Activated T-cell treated with anti-CD3 and anti-CD28 coated beads, Interleukin-2, amount 50 U/mL, for 72 hours (primary cell): Measurements from ENCODE around the gene SLC22A13. TPM values are rescaled to one million over a fixed set of nuclear protein-coding genes. Genes with fewer than 3 reads are reported as not detected.
"Not testable (repeated sequence)": the region's sequence is repeated elsewhere in the genome, so short reads cannot be mapped to it uniquely, and the experiment has no call there.

Experiments
- ATAC-seq, 2 donors: fragments of 150-1000 bp; cut with Tn5 transposase; replicated peaks in 1 of 2; 2 replicates each; pipeline ENCODE4 v1.10.0; 2021; ENCODE audit warnings: moderate library complexity in 2 of 2, mild to moderate bottlenecking in 1 of 2
- DNase-seq, 2 donors: peaks; one replicate each; pipeline ENCODE4 v3.0.0; 2021 to 2022; ENCODE audit warnings: mixed read lengths in 1 of 2
- H3K27ac Mint-ChIP-seq: one replicate; pipeline ENCODE4 v1.8.0; 2022; ENCODE audit warnings: mild to moderate bottlenecking, moderate library complexity, mixed read lengths
- H3K27me3 Mint-ChIP-seq: one replicate; pipeline ENCODE4 v1.8.0; 2022; ENCODE audit warnings: low read depth, mixed read lengths
- H3K36me3 Mint-ChIP-seq, 2 donors: one replicate each; pipeline ENCODE4 v1.8.0; 2022; ENCODE audit warnings: mixed read lengths in 2 of 2, mild to moderate bottlenecking in 1 of 2; ENCODE audit not compliant: insufficient read depth in 2 of 2
- H3K4me1 Mint-ChIP-seq: one replicate; pipeline ENCODE4 v1.8.0; 2022; ENCODE audit warnings: low read depth, mixed read lengths
- H3K4me3 Mint-ChIP-seq, 2 donors: one replicate each; pipeline ENCODE4 v1.8.0; 2022; ENCODE audit warnings: mild to moderate bottlenecking in 2 of 2, mixed read lengths in 2 of 2, moderate library complexity in 2 of 2
- H3K9me3 Mint-ChIP-seq, 2 donors: one replicate each; pipeline ENCODE4 v1.8.0; 2022; ENCODE audit warnings: mixed read lengths in 2 of 2
- total RNA-seq, 2 donors: library from RNA; stranded (reverse); gene quantifications; one replicate each; pipeline ENCODE4 v1.2.3, GENCODE V29; 2022

The SLC22A13 gene
- total RNA-seq, 2 donors from 2014 or later = 1.0 to 1.2 TPM

DNA sequence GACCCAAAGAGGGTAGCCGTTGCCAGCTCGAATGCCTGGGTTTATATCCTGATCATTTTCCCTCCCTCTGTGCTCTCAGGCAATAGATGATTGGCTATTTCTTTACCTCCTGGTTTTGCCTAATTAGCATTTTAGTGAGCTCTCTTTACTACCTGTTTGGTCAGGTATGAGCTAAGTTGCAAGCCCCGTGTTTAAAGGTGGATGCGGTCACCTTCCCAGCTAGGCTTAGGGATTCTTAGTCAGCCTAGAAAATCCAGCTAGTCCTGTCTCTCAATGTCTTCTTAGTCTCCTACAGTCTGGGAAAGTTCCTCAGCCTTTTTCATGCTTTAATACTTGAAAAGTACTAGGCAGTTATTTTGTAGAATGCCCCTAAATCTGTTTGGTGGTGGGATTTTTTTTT is 31.4 kb downstream of the SLC22A13 start:
- H3K4me1 Mint-ChIP-seq, H3K27ac Mint-ChIP-seq, H3K27me3 Mint-ChIP-seq, H3K36me3 Mint-ChIP-seq, H3K9me3 Mint-ChIP-seq, H3K4me3 Mint-ChIP-seq, ATAC-seq, DNase-seq: not testable (repeated sequence)

GRCh38 chr3:38297537-38297936 is 31.9 kb downstream of the SLC22A13 start:
- Mint-ChIP-seq H3K4me1 (no peaks in the 10 kb centered on the region), H3K9me3 (no peaks in the 10 kb centered on the region), H3K27me3 (peaks cover 5% of the 10 kb centered on the region), H3K36me3 (no peaks in the 10 kb centered on the region), H3K27ac (no peak overlapping the region), H3K4me3 (no peak overlapping the region)
- no peak for DNase-seq
- ATAC-seq = no peak

GRCh38 chr3:38297947-38298711 is 32.5 kb downstream of the SLC22A13 start:
- Mint-ChIP-seq H3K9me3 (no peaks in the 10 kb centered on the region), H3K27ac (no peak overlapping the region), H3K4me3 (no peak overlapping the region), H3K27me3 (peaks cover 5% of the 10 kb centered on the region), H3K4me1 (no peaks in the 10 kb centered on the region), H3K36me3 (no peaks in the 10 kb centered on the region)
- ATAC-seq = no peak
- DNase-seq = no peak

GRCh38 chr3:38306941-38307340 is 41.3 kb downstream of the SLC22A13 start:
- no peak overlapping the region for H3K27ac Mint-ChIP-seq

GRCh38 chr3:38307599-38307998 is 42.0 kb downstream of the SLC22A13 start:
- no peak for DNase-seq
- H3K27ac Mint-ChIP-seq = no peak overlapping the region
- ATAC-seq = no peak
- peaks cover 6% of the 10 kb centered on the region for H3K27me3 Mint-ChIP-seq
- H3K9me3 Mint-ChIP-seq = peaks cover 0 to 3% of the 10 kb centered on the region in 2 donors
- peaks cover 0 to 1% of the 10 kb centered on the region in 2 donors for H3K36me3 Mint-ChIP-seq
- H3K4me1 Mint-ChIP-seq = no peaks in the 10 kb centered on the region
- H3K4me3 Mint-ChIP-seq = no peak overlapping the region

More at GRCh38 chr3:38306941-38307340, 41.3 kb downstream of the SLC22A13 start:
- peaks cover 6% of the 10 kb centered on the region for H3K27me3 Mint-ChIP-seq
- peaks cover 0 to 3% of the 10 kb centered on the region in 2 donors for H3K9me3 Mint-ChIP-seq
- no peaks in the 10 kb centered on the region for H3K4me1 Mint-ChIP-seq
- ATAC-seq (no peak), DNase-seq (no peak)
- peaks cover 0 to 1% of the 10 kb centered on the region in 2 donors for H3K36me3 Mint-ChIP-seq
- no peak overlapping the region for H3K4me3 Mint-ChIP-seq

GRCh38 chr3:38308456-38308855 is 42.8 kb downstream of the SLC22A13 start:
- no peak overlapping the region for H3K27ac Mint-ChIP-seq
- H3K4me1 Mint-ChIP-seq = no peaks in the 10 kb centered on the region
- peaks cover 0 to 3% of the 10 kb centered on the region in 2 donors for H3K9me3 Mint-ChIP-seq
- DNase-seq (no peak), ATAC-seq (no peak)
- peaks cover 6% of the 10 kb centered on the region for H3K27me3 Mint-ChIP-seq
- peaks cover 0 to 1% of the 10 kb centered on the region in 2 donors for H3K36me3 Mint-ChIP-seq
- H3K4me3 Mint-ChIP-seq = no peak overlapping the region

DNA sequence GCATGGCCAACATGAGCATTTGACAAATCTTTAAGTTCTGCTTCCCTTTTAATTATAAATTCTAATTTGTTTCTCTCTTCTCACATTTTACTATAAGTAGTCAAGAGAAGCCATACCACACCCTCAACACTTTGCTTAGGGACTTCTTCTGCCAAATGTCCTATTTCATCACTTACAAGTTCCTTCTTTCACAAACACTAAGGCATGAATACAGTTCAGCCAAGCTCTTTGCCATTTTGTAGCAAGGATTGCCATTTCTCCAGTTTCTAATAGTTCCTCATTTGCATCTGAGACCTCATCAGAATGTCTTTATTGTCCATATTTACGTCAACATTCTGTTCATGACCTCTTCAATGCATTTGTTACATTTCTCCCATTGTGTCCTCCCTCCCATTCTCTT is 45.9 kb downstream of the SLC22A13 start:
- Mint-ChIP-seq H3K4me1 (no peaks in the 10 kb centered on the region), H3K27me3 (no peaks in the 10 kb centered on the region), H3K9me3 (no peaks in the 10 kb centered on the region), H3K27ac (no peak overlapping the region), H3K4me3 (no peak overlapping the region), H3K36me3 (no peaks in the 10 kb centered on the region)
- no peak for ATAC-seq
- DNase-seq = no peak

DNA sequence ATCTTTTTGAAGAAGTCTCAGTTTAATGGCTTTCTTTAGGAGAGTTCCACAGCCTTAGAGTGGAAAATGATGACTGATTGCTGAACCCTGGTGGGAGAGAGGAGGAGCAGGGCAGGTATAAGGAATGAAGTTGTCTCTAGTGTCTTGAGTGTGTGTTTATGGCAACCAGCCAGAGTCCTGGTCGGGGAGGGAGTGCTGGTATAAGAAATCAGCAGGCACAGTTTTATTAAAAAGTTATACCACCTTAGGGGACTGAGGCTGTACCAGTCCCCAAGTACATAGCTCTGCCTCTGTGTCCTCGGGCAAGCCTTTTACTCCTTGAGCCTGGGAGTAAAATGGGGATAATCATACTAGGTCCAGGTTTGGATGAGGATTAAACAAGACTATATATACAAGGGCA is 46.3 kb downstream of the SLC22A13 start:
- Mint-ChIP-seq H3K27ac (no peak overlapping the region), H3K4me3 (no peak overlapping the region), H3K36me3 (no peaks in the 10 kb centered on the region), H3K27me3 (no peaks in the 10 kb centered on the region), H3K4me1 (no peaks in the 10 kb centered on the region), H3K9me3 (no peaks in the 10 kb centered on the region)
- no peak for ATAC-seq
- DNase-seq = no peak

- ATAC-seq (no peak), DNase-seq (no peak)
- H3K36me3 Mint-ChIP-seq = no peaks in the 10 kb centered on the region
- no peak overlapping the region for H3K27ac Mint-ChIP-seq
- H3K9me3 Mint-ChIP-seq = no peaks in the 10 kb centered on the region
- no peaks in the 10 kb centered on the region for H3K27me3 Mint-ChIP-seq
- no peak overlapping the region for H3K4me3 Mint-ChIP-seq
- H3K4me1 Mint-ChIP-seq = no peaks in the 10 kb centered on the region
Observed at GRCh38 chr3:38312356-38312755, 46.7 kb downstream of the SLC22A13 start.

DNA sequence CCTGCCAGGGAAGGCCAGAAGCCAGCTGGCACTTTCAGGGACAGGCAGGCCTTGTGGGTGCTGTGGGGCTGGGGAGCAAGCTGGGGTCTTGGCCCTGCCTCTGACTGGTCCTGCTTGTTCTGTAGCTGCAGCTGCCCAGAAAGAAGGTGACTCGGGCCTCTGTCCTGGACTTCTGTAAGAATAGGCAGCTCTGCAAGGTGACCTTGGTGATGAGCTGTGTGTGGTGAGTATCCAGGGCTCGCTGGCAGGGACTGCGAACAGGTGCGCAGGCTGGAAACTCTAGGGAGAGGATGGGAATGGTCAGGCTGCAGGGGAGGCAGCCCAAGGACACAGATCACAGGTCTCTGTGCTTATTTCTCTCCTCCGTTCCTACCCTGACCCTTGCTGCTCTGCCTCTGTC is 47.7 kb downstream of the SLC22A13 start:
- H3K9me3 Mint-ChIP-seq = no peaks in the 10 kb centered on the region
- H3K4me1 Mint-ChIP-seq = no peaks in the 10 kb centered on the region
- H3K27ac Mint-ChIP-seq = no peak overlapping the region
- no peak for ATAC-seq
- H3K4me3 Mint-ChIP-seq = no peak overlapping the region
- DNase-seq = no peak
- no peaks in the 10 kb centered on the region for H3K36me3 Mint-ChIP-seq
- H3K27me3 Mint-ChIP-seq = no peaks in the 10 kb centered on the region

- Mint-ChIP-seq H3K27me3 (no peaks in the 10 kb centered on the region), H3K9me3 (no peaks in the 10 kb centered on the region), H3K4me1 (no peaks in the 10 kb centered on the region), H3K4me3 (no peak overlapping the region), H3K36me3 (no peaks in the 10 kb centered on the region), H3K27ac (no peak overlapping the region)
- ATAC-seq (no peak), DNase-seq (no peak)
Observed at GRCh38 chr3:38313695-38314094, 48.1 kb downstream of the SLC22A13 start.

DNA sequence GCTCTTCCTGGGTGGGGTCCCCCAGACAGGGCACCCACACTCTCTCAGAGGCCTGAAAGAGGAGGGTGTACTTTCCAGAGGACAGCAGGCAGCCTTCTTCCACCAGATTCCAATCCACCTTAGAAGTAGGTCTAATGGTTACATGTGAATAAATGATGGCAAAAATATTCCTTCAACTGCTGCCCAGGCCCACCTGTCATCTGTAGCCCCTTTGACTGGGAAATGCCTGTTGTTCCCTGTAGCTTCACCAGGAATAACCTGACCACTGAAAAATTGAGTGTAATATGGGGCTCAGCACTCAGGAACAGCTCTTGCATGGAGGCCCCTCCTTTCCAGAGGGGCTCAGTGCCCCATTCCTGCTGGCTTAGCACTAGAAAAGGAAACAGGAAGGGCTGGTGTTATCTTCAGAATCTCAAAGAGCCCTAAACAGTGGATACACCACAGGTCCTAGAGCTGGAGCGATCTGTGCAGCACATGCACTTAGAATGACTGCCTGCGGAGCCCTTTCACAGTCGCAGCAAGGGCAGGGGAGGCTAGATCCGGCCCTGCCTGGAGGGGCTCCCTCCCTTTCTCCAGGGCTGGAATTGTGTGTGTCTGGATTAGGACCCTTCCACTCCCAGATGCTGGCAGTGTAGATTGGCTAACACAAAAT is 48.6 kb downstream of the SLC22A13 start:
- Mint-ChIP-seq H3K36me3 (no peaks in the 10 kb centered on the region), H3K27ac (no peak overlapping the region), H3K9me3 (no peaks in the 10 kb centered on the region), H3K4me1 (no peaks in the 10 kb centered on the region), H3K4me3 (no peak overlapping the region), H3K27me3 (no peaks in the 10 kb centered on the region)
- no peak for ATAC-seq
- no peak for DNase-seq

DNA sequence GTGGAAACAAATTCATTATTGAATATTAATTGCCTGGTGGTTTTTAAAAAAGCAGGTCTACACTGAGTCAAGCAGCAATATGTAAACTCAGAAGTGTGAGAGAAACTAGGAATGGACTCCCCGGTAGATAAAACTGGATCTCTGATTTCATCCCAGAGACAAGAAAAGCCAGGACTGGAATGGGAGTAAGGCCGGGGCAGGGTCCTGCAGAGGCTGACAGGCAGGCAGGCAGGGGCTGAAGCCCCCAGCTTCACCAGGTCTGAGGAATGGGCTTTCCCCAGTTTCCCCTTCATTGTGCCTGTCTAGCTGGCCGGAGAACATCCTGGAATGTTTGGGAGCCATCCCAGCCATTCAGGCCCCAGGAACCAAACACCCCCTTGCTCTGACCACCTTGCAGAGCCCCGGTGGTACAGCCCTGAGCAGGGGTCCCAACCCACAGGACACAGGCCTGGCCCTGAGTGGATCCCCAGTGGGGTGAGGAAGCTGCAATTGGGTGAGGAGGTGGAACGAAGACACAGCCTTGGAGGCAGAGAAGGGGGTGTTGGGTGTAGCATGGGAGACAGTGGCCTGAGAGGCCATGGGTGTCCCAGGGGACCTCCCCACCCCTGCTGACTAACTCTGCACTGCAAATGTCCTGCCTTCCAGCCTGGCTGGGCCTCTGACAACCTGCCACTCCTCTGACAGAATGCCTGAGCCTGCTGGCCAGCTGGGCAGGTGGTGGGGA is 49.3 kb downstream of the SLC22A13 start:
- no peaks in the 10 kb centered on the region for H3K36me3 Mint-ChIP-seq
- H3K27ac Mint-ChIP-seq = no peak overlapping the region
- no peaks in the 10 kb centered on the region for H3K9me3 Mint-ChIP-seq
- DNase-seq (no peak), ATAC-seq (no peak)
- H3K4me3 Mint-ChIP-seq = no peak overlapping the region
- H3K27me3 Mint-ChIP-seq = no peaks in the 10 kb centered on the region
- H3K4me1 Mint-ChIP-seq = no peaks in the 10 kb centered on the region
